Fibroblast of the aortic adventitia (primary cell): Measurements from ENCODE around the gene RNF31. TPM values are rescaled to one million over a fixed set of nuclear protein-coding genes. Genes with fewer than 3 reads are reported as not detected.

Source experiments
- DNase-seq: peaks from one replicate; pipeline ENCODE4 v3.0.0-alpha.2; 2010; ENCODE audit warnings: low read depth
- H3K4me3 ChIP-seq: 2 replicates; pipeline ENCODE4 v1.5.1; 2011; ENCODE audit warnings: low read depth, mild to moderate bottlenecking, control low read depth, low read length, moderate library complexity
- total RNA-seq: library from RNA; depleted of rRNA; stranded (reverse); fragments of >200 nt; gene quantifications from 2 replicates; pipeline ENCODE4 v1.2.3, GENCODE V29; 2012; ENCODE audit warnings: low replicate concordance
- TF ChIP-seq, protein P1 (sequence below): IDR thresholded peaks from 2 replicates; pipeline ENCODE4 v1.5.1; 2011; ENCODE audit warnings: mild to moderate bottlenecking, low read length, control low read depth, inconsistent platforms; ENCODE audit not compliant: insufficient read depth

The RNF31 gene
- total RNA-seq, 1 donor = 51.1 TPM

DNA sequence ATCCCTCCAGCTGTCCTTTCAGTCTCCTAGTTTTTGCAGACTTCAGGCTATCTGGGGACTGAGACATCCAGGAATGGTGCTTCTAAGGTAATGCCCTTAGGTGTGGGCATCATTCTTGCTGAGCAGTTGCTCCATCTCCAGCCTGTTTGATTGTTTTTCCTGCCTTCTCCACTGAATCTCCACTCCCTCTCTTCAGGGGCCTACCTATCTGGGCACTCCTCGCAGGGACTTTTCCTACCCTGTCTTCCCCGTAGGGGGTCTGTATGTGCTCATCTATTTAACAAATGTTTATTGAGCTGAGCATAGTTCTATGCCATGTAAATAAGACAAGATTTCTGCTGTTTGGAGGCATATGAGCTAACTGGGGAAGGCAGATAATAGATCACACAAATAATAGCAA lies 14.3 kb upstream of the RNF31 start:
- TF ChIP-seq, protein P1, sequence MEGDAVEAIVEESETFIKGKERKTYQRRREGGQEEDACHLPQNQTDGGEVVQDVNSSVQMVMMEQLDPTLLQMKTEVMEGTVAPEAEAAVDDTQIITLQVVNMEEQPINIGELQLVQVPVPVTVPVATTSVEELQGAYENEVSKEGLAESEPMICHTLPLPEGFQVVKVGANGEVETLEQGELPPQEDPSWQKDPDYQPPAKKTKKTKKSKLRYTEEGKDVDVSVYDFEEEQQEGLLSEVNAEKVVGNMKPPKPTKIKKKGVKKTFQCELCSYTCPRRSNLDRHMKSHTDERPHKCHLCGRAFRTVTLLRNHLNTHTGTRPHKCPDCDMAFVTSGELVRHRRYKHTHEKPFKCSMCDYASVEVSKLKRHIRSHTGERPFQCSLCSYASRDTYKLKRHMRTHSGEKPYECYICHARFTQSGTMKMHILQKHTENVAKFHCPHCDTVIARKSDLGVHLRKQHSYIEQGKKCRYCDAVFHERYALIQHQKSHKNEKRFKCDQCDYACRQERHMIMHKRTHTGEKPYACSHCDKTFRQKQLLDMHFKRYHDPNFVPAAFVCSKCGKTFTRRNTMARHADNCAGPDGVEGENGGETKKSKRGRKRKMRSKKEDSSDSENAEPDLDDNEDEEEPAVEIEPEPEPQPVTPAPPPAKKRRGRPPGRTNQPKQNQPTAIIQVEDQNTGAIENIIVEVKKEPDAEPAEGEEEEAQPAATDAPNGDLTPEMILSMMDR = no peak
- DNase-seq = no peak
- no peak overlapping the region for H3K4me3 ChIP-seq

DNA sequence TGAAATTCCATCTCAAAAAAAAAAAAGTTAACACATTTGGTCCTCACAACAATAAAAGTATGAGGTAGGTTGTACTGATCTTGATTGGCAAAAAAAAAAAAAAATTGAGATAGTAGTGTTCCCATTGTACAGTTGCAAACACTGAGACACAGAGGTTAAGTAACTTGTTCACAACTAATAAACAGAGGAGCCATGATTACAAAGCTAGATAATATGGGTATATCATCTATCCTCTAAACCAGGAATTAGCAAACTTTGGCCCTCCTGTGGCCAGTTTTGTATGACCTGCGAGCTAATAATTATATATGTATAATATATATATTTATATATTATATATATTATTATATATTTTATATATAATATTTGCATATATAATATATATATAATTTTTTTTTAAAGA lies 13.6 kb upstream of the RNF31 start:
- TF ChIP-seq, protein P1 = no peak

DNA sequence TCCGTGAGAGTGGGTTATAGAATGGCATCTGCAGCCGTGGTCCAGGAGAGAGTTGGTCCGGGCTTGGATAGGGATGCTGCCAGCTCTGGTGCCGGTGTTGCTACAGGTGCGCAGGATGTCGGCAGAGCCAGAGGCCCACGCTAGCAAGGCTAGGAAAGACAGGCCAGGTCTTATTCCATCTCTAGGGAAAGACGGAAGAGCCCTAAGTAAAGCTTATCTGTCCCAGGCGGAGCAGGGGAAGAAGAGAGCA lies 11.8 kb upstream of the RNF31 start:
- H3K4me3 ChIP-seq = peak overlapping the region; percentile 87
- TF ChIP-seq, protein P1 = no peak
- DNase-seq = no peak

More for the DNA sequence above, 13.6 kb upstream of the RNF31 start:
- no peak for DNase-seq
- H3K4me3 ChIP-seq = no peak overlapping the region

DNA sequence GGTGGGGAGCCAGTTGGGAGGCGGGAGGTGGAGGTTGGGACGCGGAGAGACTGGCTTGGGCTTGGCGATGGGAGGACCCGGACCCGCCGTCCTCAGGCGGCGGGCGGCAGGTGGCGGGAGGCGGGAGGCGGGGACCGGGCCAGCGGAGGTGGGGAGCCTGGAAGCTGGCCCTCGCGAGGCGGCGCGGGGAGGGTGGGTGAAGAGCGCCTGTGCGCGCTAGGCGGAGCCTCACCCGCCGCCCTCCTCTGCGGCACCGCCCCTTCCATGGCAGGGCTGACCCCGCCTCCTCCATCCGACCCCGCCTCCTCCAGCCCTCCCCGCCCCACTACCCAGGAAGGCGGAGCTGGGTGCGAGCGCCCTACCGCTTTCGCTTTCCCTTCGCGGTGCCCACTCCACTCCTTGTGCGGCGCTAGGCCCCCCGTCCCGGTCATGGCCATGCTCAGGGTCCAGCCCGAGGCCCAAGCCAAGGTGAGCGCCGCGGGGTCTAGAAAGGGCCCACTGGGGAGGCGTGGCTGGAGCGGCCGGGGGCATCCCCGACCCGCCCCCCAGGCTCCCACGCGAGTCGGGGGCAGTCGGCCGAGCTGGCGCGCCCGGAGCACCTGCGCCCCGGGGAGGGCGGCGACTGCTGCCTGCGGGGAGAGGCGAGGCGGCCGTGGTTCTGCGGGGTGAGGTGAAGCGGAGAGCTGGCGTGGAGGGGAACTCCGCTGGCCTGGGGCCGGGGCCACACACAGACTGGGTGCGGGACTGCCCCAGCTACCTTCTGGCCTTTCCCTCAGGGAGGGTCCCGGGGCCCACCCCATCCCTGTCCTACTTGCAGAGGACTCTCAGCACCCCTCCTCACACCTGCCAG lies 11.2 kb upstream of the RNF31 start, which contains the start of gene PSME1:
Gene PSME1 (plus strand): TSS at position 361 of the 850 bp plus-strand sequence. CDS start 69 bp downstream, at position 430.
- TF ChIP-seq, protein P1 = no peak
- DNase-seq = peak; percentile 77
- peak within 1 kb of the TSS; percentile 87 for H3K4me3 ChIP-seq

DNA sequence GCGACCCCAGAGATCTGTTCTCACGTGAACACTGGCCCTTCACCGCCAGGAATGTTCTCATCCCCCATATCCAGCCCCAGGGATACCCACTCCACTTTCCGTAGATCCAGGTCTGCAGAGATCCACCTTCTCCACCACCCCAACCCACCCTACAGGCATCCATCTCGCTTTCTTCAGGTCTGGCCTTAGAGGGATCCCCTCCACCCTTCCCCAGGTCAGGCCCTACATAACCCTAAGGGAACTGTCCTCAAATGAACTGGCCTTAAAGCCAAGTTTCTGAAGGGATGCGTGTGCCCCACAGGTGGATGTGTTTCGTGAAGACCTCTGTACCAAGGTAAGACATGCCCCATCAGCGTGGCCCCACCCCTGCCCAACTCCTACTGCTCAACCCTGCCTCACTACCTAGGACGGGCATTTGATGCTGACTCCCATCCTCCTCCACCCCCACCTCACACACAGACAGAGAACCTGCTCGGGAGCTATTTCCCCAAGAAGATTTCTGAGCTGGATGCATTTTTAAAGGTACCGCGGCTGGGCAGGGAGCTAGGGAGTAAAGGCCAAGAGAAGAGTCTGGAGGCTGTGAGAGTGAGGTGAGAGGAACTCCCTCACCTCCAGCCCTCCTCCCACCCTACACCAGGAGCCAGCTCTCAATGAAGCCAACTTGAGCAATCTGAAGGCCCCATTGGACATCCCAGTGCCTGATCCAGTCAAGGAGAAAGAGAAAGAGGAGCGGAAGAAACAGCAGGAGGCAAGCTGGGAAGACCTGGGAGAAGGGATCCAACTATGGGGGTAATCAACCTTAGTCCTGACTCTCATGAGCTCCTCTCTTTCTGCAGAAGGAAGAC lies 10.4 kb upstream of the RNF31 start:
- no peak for DNase-seq
- peak overlapping the region; percentile 87 for H3K4me3 ChIP-seq
- TF ChIP-seq, protein P1 = no peak

DNA sequence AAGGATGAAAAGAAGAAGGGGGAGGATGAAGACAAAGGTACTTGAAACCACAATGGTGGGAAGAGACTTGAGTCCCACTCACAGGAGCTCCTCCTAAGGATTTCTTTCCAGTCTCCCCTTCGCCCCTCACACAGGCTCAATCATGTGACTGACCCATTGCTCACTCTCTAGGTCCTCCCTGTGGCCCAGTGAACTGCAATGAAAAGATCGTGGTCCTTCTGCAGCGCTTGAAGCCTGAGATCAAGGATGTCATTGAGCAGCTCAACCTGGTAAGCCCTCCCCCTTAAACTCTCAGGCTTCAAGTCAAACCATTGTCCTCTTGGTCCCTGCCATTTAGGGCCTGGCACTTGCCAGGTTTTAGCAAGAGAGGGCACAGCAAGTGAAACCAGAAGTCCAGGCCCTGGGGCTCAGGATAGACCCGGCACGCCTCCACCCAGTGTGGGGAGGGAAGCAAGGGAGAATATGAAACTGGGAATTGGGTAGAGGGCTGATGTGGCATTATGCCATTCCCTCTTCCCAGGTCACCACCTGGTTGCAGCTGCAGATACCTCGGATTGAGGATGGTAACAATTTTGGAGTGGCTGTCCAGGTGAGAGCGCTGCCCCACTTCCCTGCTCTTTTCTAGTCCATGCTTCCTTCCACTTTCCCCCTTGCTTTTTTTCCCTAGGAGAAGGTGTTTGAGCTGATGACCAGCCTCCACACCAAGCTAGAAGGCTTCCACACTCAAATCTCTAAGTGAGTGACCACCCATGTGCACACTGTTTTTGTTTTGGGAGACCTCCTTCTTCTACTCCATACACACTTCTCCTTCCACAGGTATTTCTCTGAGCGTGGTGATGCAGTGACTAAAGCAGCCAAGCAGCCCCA lies 9.5 kb upstream of the RNF31 start:
- DNase-seq = no peak
- TF ChIP-seq, protein P1 = no peak
- H3K4me3 ChIP-seq = peak overlapping the region; percentile 17
